ENCODE data around the gene TRIM56. TPM values are rescaled to one million over a fixed set of nuclear protein-coding genes. Genes with fewer than 3 reads are reported as not detected.
A peak's percentile ranks its signal among the peaks of the same experiment; 100 is the strongest.

TRIM56 gene
- total and polyA plus RNA-seq, 2 of the 4 experiments (the other 2 are of a cell fraction), result 3.9 to 5.9 TPM

GRCh38 chr7:101108961-101109360, 23.7 kb downstream of the TRIM56 start:
- H3K56ac ChIP-seq (ENCODE audit: extremely low read depth, insufficient read depth, low read length), result no peak overlapping the region
- ATAC-seq (ENCODE audit: low read depth) (peak; percentile 24; the same call in 1 of the 2 replicates), DNase-seq (no peak)
- H3K14ac ChIP-seq (replicated peaks; ENCODE audit: low read depth, low read length), result peak overlapping the region; percentile 65
- H3K27me3 ChIP-seq (ENCODE audit: control insufficient read depth, insufficient read depth, low read length), result no peaks in the 10 kb centered on the region
- no peak overlapping the region for H3K4me2 ChIP-seq (ENCODE audit: low read depth, low read length)
- H3K4ac ChIP-seq (ENCODE audit: low read depth, low read length), result peak overlapping the region; percentile 71; the same call in 1 of the 2 replicates
- H4K20me1 ChIP-seq (ENCODE audit: insufficient read depth, low read length), result no peaks in the 10 kb centered on the region
- dilution Hi-C loops (cut with HindIII; ENCODE audit: low sequenced_read_pairs, unreplicated experiment) (no loop called here), in situ Hi-C loops (cut with MboI; ENCODE audit: low sequenced_read_pairs) (loop anchor here (25.0 kb wide), 1 partner anchor 672 kb away; the partner anchor contains the start of genes MEPCE, PPP1R35 and ZCWPW1), intact Hi-C loops (cut with micrococcal nuclease) (no loop called here)
- 63% methylated on average over 4 of the region's 7 CpGs; no CpG with 5 or more reads in 1 of the 2 experiments for WGBS, 2 experiments (ENCODE audit: extremely low coverage in 2 of 2, insufficient read length in 1 of 2)
- peaks cover 3 to 8% of the 10 kb centered on the region in 2 experiments; a peak in 1 of 4 replicates for H3K79me1 ChIP-seq (ENCODE audit: low read depth in 1 of 2, low read length in 2 of 2)
- CTCF ChIA-PET, result interaction anchor here (1.6 kb wide), 1 partner anchor 8 kb away, joined by 4 read pairs; no protein-coding TSS in a partner anchor
- H2BK120ac ChIP-seq (ENCODE audit: low read depth, low read length), result peak overlapping the region; percentile 26
- H3K36me3 ChIP-seq (ENCODE audit: control insufficient read depth, insufficient read depth, low read length), result no peaks in the 10 kb centered on the region
- H2AK9ac ChIP-seq (replicated peaks; ENCODE audit: low read depth, low read length, poor library complexity), result peak overlapping the region; percentile 72
- H3K9ac ChIP-seq (ENCODE audit: low read depth, low read length), result no peak overlapping the region
- H3K4me3 ChIP-seq (ENCODE audit: insufficient read depth, low read depth, low read length), result no peak overlapping the region
- H2AK5ac ChIP-seq (ENCODE audit: low read depth, low read length), result peak overlapping the region; percentile 72
- peak overlapping the region in 1 of 2 experiments; percentile 29; a peak in 2 of 4 replicates for H4K8ac ChIP-seq (ENCODE audit: low read depth in 2 of 2, low read length in 2 of 2)
- no peak overlapping the region for H3K18ac ChIP-seq (ENCODE audit: low read depth, low read length)
- H2BK15ac ChIP-seq (ENCODE audit: low read depth, low read length), result peak overlapping the region; percentile 54; the same call in 1 of the 3 replicates
- no peak overlapping the region for H3K23ac ChIP-seq (ENCODE audit: low read depth, low read length)
- no peaks in the 10 kb centered on the region for H3K9me3 ChIP-seq (ENCODE audit: control insufficient read depth, insufficient read depth, low read length)
- no TSS peak for BruUV-seq (replicated peaks)
- TF ChIP-seq RAD21 (IDR thresholded peaks at IDR 0.05; ENCODE audit: low read length) (no peak), SMC3 (IDR thresholded peaks at IDR 0.05; ENCODE audit: low read depth, low read length) (no peak), MAZ (IDR thresholded peaks at IDR 0.05; ENCODE audit: borderline replicate concordance, low read depth, low read length) (no peak), MXI1 (IDR thresholded peaks at IDR 0.05; ENCODE audit: borderline replicate concordance, low read depth, low read length) (no peak), BHLHE40 (IDR thresholded peaks at IDR 0.05; ENCODE audit: low read depth, low read length) (no peak), POLR2A (IDR thresholded peaks at IDR 0.05; ENCODE audit: low read depth, low read length) (no peak), RCOR1 (IDR thresholded peaks at IDR 0.05; ENCODE audit: insufficient replicate concordance, low read length) (no peak), FOS (IDR thresholded peaks at IDR 0.05; ENCODE audit: low read depth, low read length) (no peak), MAFK (IDR thresholded peaks at IDR 0.05; ENCODE audit: low read depth, low read length) (no peak), CEBPB (IDR thresholded peaks at IDR 0.05; ENCODE audit: low read depth, low read length) (no peak), USF2 (IDR thresholded peaks at IDR 0.05; ENCODE audit: low read depth, low read length) (no peak), RFX5 (IDR thresholded peaks at IDR 0.05; ENCODE audit: low read depth, low read length) (no peak), CHD1 (IDR thresholded peaks at IDR 0.05; ENCODE audit: low read depth, low read length) (no peak), NFE2L2 (IDR thresholded peaks at IDR 0.05; ENCODE audit: low read depth, low read length) (no peak)
- TF ChIP-seq, protein P1, sequence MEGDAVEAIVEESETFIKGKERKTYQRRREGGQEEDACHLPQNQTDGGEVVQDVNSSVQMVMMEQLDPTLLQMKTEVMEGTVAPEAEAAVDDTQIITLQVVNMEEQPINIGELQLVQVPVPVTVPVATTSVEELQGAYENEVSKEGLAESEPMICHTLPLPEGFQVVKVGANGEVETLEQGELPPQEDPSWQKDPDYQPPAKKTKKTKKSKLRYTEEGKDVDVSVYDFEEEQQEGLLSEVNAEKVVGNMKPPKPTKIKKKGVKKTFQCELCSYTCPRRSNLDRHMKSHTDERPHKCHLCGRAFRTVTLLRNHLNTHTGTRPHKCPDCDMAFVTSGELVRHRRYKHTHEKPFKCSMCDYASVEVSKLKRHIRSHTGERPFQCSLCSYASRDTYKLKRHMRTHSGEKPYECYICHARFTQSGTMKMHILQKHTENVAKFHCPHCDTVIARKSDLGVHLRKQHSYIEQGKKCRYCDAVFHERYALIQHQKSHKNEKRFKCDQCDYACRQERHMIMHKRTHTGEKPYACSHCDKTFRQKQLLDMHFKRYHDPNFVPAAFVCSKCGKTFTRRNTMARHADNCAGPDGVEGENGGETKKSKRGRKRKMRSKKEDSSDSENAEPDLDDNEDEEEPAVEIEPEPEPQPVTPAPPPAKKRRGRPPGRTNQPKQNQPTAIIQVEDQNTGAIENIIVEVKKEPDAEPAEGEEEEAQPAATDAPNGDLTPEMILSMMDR (conservative IDR thresholded peaks at IDR 0.05; ENCODE audit: low read depth, low read length), result no peak
- TF ChIP-seq, protein P2, sequence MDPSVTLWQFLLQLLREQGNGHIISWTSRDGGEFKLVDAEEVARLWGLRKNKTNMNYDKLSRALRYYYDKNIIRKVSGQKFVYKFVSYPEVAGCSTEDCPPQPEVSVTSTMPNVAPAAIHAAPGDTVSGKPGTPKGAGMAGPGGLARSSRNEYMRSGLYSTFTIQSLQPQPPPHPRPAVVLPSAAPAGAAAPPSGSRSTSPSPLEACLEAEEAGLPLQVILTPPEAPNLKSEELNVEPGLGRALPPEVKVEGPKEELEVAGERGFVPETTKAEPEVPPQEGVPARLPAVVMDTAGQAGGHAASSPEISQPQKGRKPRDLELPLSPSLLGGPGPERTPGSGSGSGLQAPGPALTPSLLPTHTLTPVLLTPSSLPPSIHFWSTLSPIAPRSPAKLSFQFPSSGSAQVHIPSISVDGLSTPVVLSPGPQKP (IDR thresholded peaks at IDR 0.05; ENCODE audit: borderline replicate concordance, low read depth, low read length), result no peak
- no peak overlapping the region for H2BK5ac ChIP-seq (ENCODE audit: low read depth, low read length, poor library complexity, severe bottlenecking)
- H2BK20ac ChIP-seq (ENCODE audit: low read depth, low read length), result peak overlapping the region; percentile 76; the same call in 1 of the 2 replicates
- H3K9me1 ChIP-seq (ENCODE audit: insufficient read depth, low read length), result peaks cover 12% of the 10 kb centered on the region
- H4K5ac ChIP-seq (ENCODE audit: low read depth, low read length), result no peak overlapping the region
- peak overlapping the region; percentile 75 for H4K91ac ChIP-seq (ENCODE audit: insufficient read depth, low read depth, low read length)
- H3K4me1 ChIP-seq (ENCODE audit: control insufficient read depth, insufficient read depth, low read length), result peaks cover 5% of the 10 kb centered on the region
- POLR2A ChIA-PET (ENCODE audit: unreplicated experiment), result no interaction called here
- H3K27ac ChIP-seq (ENCODE audit: insufficient read depth, low read length), result no peak overlapping the region
- peak overlapping the region; percentile 75 for H2AFZ ChIP-seq (replicated peaks; ENCODE audit: low read length, poor library complexity)

All from IMR-90 (cell line).